GM12891 (cell line): ENCODE data around the gene TMEM184A.

ENCODE experiments used
- DNase-seq: peaks from one replicate; pipeline ENCODE4 v3.0.0; 2011; ENCODE audit warnings: low spot score; ENCODE audit not compliant: insufficient read length
- FAIRE-seq: peaks from 2 replicates; lab custom pipeline; 2011; peaks lifted over from hg19 to GRCh38; lab: Jason Lieb, UNC
- PAX5 ChIP-seq: IDR thresholded peaks from 2 replicates; pipeline ENCODE4 v1.6.1; 2011; ENCODE audit warnings: low read length, moderate library complexity, mild to moderate bottlenecking; ENCODE audit not compliant: insufficient read depth, severe bottlenecking
- POLR2A ChIP-seq: IDR thresholded peaks from 2 replicates; pipeline ENCODE4 v1.6.1; 2011; ENCODE audit warnings: low read depth, low read length, control low read depth
- POLR2AphosphoS5 ChIP-seq: IDR thresholded peaks from 2 replicates; pipeline ENCODE4 v1.6.1; 2011; ENCODE audit warnings: low read depth, low read length, control low read depth
- POU2F2 ChIP-seq: IDR thresholded peaks from 2 replicates; pipeline ENCODE4 v1.6.1; 2011; ENCODE audit warnings: low read depth, mild to moderate bottlenecking, control low read depth, low read length, moderate library complexity
- SPI1 ChIP-seq: IDR thresholded peaks from 2 replicates; pipeline ENCODE4 v1.6.1; 2011; ENCODE audit warnings: low read depth, low read length, control low read depth
- TAF1 ChIP-seq: IDR thresholded peaks from 2 replicates; pipeline ENCODE4 v1.6.1; 2011; ENCODE audit warnings: low read depth, low read length, control low read depth

Gene TMEM184A

DNA sequence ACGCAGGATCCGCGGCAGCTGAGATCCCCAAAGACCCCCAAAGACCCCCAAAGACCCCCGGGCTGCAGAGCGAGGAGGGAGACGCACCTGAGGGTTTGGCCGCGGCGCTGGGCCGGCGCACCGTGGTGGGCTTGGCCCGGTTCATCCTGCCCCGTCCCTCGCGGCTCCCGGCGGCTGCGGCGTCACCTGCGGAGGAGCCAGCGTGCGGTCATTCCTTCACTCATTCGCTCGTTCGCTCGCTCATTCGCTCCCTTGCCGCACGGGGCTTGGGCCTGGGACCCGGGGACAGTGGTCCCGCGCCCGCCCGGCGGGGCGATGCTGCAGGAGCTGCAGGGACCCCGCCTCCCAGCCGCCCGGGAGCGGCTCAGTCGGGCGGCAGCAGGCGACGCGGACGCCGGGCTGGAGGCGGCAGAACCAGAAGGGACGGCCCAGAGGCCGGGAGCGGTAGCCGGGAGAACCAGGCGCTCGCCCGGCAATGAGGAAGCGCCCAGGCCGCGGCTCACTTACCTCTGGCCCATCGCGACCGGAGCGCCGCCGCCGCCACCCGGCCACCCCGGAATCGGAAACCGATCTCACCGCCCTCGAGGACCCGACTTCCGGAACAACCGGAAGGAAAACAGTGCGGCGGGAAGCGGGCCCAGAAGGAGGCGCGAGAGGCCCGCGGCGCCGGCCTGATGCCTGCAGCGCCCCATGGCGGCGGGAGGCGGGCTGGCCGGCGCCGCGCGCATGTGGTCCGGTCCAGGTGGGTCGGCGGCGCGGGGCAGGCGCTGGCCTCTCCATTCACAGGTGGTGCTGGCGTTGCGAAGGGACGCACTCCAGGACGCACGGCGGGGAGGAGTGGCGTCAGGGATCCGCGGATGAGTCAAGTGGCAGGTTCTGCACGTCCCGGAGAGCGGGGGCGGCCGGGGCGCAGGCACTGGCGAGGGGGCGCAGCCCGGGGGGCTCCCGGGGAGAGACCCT, 51.9 kb downstream of the TMEM184A start, which contains the start of gene INTS1:
INTS1 (minus strand) TSS at position 574 of the 960 bp plus-strand sequence; CDS start at position 145, 429 bp downstream.
- FAIRE-seq = peak; percentile 91
- TF ChIP-seq PAX5 (peak; percentile 49), POLR2A (0 out of 2 replicates have a peak, but pooled peaks have one; percentile 50), POU2F2 (no peak), POLR2AphosphoS5 (peak; percentile 61), SPI1 (no peak), TAF1 (peak; percentile 85)
- DNase-seq = peak; percentile 97

DNA sequence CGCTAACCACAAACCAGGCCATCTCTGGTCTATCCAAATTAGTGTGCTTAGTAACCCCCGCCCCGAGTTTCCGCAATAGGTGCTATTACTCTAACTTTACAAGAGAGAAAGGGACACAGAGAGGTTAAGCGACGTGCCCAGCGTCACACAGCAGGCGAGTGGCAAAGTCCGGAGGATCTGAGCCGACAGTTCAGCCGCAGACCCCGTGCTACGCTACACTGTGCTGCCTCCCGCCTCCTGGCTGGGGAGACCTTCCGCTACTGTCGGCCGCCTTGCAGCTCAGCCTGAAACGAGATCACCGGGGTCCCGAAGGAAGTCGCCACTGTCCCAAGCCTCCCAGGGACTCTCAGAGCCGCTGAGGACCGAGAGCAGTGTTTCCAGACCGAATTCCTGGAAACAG, 52.6 kb downstream of the TMEM184A start:
- no peak for FAIRE-seq
- TF ChIP-seq POLR2A (no peak), POU2F2 (no peak), PAX5 (no peak), SPI1 (no peak), POLR2AphosphoS5 (no peak), TAF1 (no peak)
- DNase-seq = no peak

- FAIRE-seq (no peak), DNase-seq (no peak)
- no peak for TF ChIP-seq SPI1
- no peak for TF ChIP-seq POLR2A
- TF ChIP-seq POLR2AphosphoS5 = no peak
- no peak for TF ChIP-seq TAF1
- no peak for TF ChIP-seq POU2F2
- no peak for TF ChIP-seq PAX5
Observed at GRCh38 chr7:1502845-1503244, 53.2 kb downstream of the TMEM184A start.

GRCh38 chr7:1501487-1502270, 54.3 kb downstream of the TMEM184A start:
- no peak for TF ChIP-seq SPI1
- DNase-seq (no peak), FAIRE-seq (no peak)

GRCh38 chr7:1500064-1500807, 55.8 kb downstream of the TMEM184A start:
- TF ChIP-seq SPI1 (no peak), POLR2AphosphoS5 (no peak), PAX5 (no peak), POU2F2 (no peak), POLR2A (no peak), TAF1 (no peak)
- no peak for DNase-seq
- FAIRE-seq = no peak

- no peak for FAIRE-seq
- DNase-seq = no peak
- TF ChIP-seq POLR2A (no peak), TAF1 (no peak), SPI1 (no peak), POLR2AphosphoS5 (no peak), PAX5 (no peak), POU2F2 (no peak)
Observed at GRCh38 chr7:1499367-1500029, 56.5 kb downstream of the TMEM184A start.

- FAIRE-seq (no peak), DNase-seq (no peak)
- TF ChIP-seq POU2F2 = no peak
- no peak for TF ChIP-seq POLR2AphosphoS5
- no peak for TF ChIP-seq PAX5
- TF ChIP-seq SPI1 = no peak
- no peak for TF ChIP-seq TAF1
- TF ChIP-seq POLR2A = no peak
Observed at GRCh38 chr7:1498370-1499305, 57.4 kb downstream of the TMEM184A start.
